SU-DHL-6 (cell line): ENCODE measurements around the gene KRTAP10-4.

Experiments
- H2AFZ ChIP-seq: fragments of 200-600 bp; sonication (generic); 2 replicates; pipeline ENCODE4 v1.6.1; 2014; ENCODE audit warnings: low read depth, mild to moderate bottlenecking, moderate library complexity, mixed read lengths, antibody characterized with exemption, low read length; ENCODE audit not compliant: severe bottlenecking
- H3F3A ChIP-seq: fragments of 200-600 bp; shearing (Covaris generic); 2 replicates; pipeline ENCODE4 v1.6.0; 2016; ENCODE audit warnings: antibody characterized with exemption, mild to moderate bottlenecking; ENCODE audit not compliant: insufficient read depth
- H3K27ac ChIP-seq: fragments of 200-600 bp; sonication (generic); 2 replicates; pipeline ENCODE4 v1.5.1; 2016; ENCODE audit warnings: low read depth, mild to moderate bottlenecking, low read length, moderate library complexity, mixed read lengths
- H3K27me3 ChIP-seq: fragments of 200-600 bp; sonication (generic), shearing (Covaris generic); 2 replicates; pipeline ENCODE4 v1.6.0; 2014; ENCODE audit warnings: mild to moderate bottlenecking, low read length
- H3K36me3 ChIP-seq: fragments of 200-600 bp; sonication (generic); 2 replicates; pipeline ENCODE4 v1.6.1; 2014; ENCODE audit warnings: mild to moderate bottlenecking, low read length, mixed read lengths
- H3K4me2 ChIP-seq: fragments of 300-600, 200-600 bp; shearing (Covaris generic), sonication (generic); 2 replicates; pipeline ENCODE4 v1.6.0; 2014; ENCODE audit warnings: low read length, low read depth, mild to moderate bottlenecking; ENCODE audit not compliant: poor library complexity, severe bottlenecking
- H3K4me3 ChIP-seq: fragments of 200-600 bp; sonication (generic); 2 replicates; pipeline ENCODE4 v1.5.1; 2014; ENCODE audit warnings: antibody characterized with exemption, low read length, mild to moderate bottlenecking, mixed read lengths; ENCODE audit not compliant: insufficient read depth, poor library complexity, severe bottlenecking
- H3K79me2 ChIP-seq: fragments of 200-600 bp; sonication (generic); 2 replicates; pipeline ENCODE4 v1.6.1; 2014; ENCODE audit warnings: mild to moderate bottlenecking, low read length, moderate library complexity; ENCODE audit not compliant: insufficient read depth
- H3K9ac ChIP-seq: fragments of 200-600 bp; sonication (generic); 2 replicates; pipeline ENCODE4 v1.7.0; 2014; ENCODE audit warnings: mild to moderate bottlenecking, low read length
- H3K9me2 ChIP-seq: fragments of 200-600 bp; sonication (generic); replicated peaks from 2 replicates; pipeline ENCODE4 v1.6.1; 2014; ENCODE audit warnings: low read length; ENCODE audit not compliant: insufficient read depth
- H3K9me3 ChIP-seq: fragments of 200-600 bp; sonication (generic); 2 replicates; pipeline ENCODE4 v1.6.1; 2014; ENCODE audit warnings: low read length, mixed read lengths; ENCODE audit not compliant: insufficient read depth
- H4K20me1 ChIP-seq: fragments of 200-600 bp; sonication (generic); 2 replicates; pipeline ENCODE4 v1.6.1; 2014; ENCODE audit warnings: low read depth, mild to moderate bottlenecking, antibody characterized with exemption, low read length, moderate library complexity, mixed read lengths
- CTCF ChIP-seq: fragments of 200-600 bp; sonication (generic); IDR thresholded peaks from one replicate; pipeline ENCODE4 v1.5.1; 2017; ENCODE audit warnings: antibody characterized with exemption, mild to moderate bottlenecking, low read length, moderate library complexity; ENCODE audit not compliant: insufficient read depth, poor library complexity, severe bottlenecking
- EZH2phosphoT487 ChIP-seq: fragments of 200-600 bp; sonication (generic), shearing (Covaris generic); conservative IDR thresholded peaks from 2 replicates; pipeline ENCODE4 v1.6.1; 2018; ENCODE audit warnings: mild to moderate bottlenecking, antibody characterized with exemption, low read length, moderate library complexity, mixed read lengths

KRTAP10-4 gene

GRCh38 chr21:44612029-44612486 is 38.5 kb downstream of the KRTAP10-4 start, which contains the start of gene KRTAP10-8:
TSS of gene KRTAP10-8 (plus strand) at chr21:44612079. CDS start at chr21:44612101, 22 bp downstream.
- no peaks in the 10 kb centered on the region for H3K9me3 ChIP-seq
- H3K9ac ChIP-seq: no peak within 1 kb of the TSS
- H3K4me2 ChIP-seq: no peak within 1 kb of the TSS
- H3K79me2 ChIP-seq: no peaks in the 10 kb centered on the region
- no peak within 1 kb of the TSS for H3K27ac ChIP-seq
- H3K27me3 ChIP-seq: no peaks in the 10 kb centered on the region
- H2AFZ ChIP-seq: no peak within 1 kb of the TSS
- H3K4me3 ChIP-seq: no peak within 1 kb of the TSS
- TF ChIP-seq EZH2phosphoT487 (no peak), CTCF (no peak)
- H4K20me1 ChIP-seq: no peaks in the 10 kb centered on the region
- H3F3A ChIP-seq: no peaks in the 10 kb centered on the region
- no peaks in the 10 kb centered on the region for H3K36me3 ChIP-seq
- no peaks in the 10 kb centered on the region for H3K9me2 ChIP-seq

GRCh38 chr21:44612669-44613229 is 39.2 kb downstream of the KRTAP10-4 start:
- Histone ChIP-seq H3K9me2 (no peaks in the 10 kb centered on the region), H3K36me3 (no peaks in the 10 kb centered on the region), H4K20me1 (no peaks in the 10 kb centered on the region), H3K79me2 (no peaks in the 10 kb centered on the region), H3K4me2 (no peak overlapping the region), H3F3A (no peaks in the 10 kb centered on the region), H3K27ac (no peak overlapping the region), H3K9ac (no peak overlapping the region), H3K9me3 (no peaks in the 10 kb centered on the region), H3K4me3 (no peak overlapping the region), H3K27me3 (no peaks in the 10 kb centered on the region), H2AFZ (no peak overlapping the region)
- no peak for TF ChIP-seq CTCF
- no peak for TF ChIP-seq EZH2phosphoT487

GRCh38 chr21:44613386-44614155 is 40.0 kb downstream of the KRTAP10-4 start:
- no peaks in the 10 kb centered on the region for H3K27me3 ChIP-seq
- TF ChIP-seq EZH2phosphoT487 (no peak), CTCF (no peak)
- no peak overlapping the region for H2AFZ ChIP-seq
- H3K9me3 ChIP-seq: no peaks in the 10 kb centered on the region
- H3K36me3 ChIP-seq: no peaks in the 10 kb centered on the region
- no peak overlapping the region for H3K9ac ChIP-seq
- H3K4me3 ChIP-seq: no peak overlapping the region
- H4K20me1 ChIP-seq: no peaks in the 10 kb centered on the region
- H3F3A ChIP-seq: no peaks in the 10 kb centered on the region
- H3K27ac ChIP-seq: no peak overlapping the region
- no peaks in the 10 kb centered on the region for H3K79me2 ChIP-seq
- no peak overlapping the region for H3K4me2 ChIP-seq
- no peaks in the 10 kb centered on the region for H3K9me2 ChIP-seq
